WTC11 (cell line): ENCODE results near the gene PDE8A. TPM values are rescaled to one million over a fixed set of nuclear protein-coding genes. Genes with fewer than 3 reads are reported as not detected.

Source experiments
- ATAC-seq: fragments of 200-7000 bp; cut with Tn5 transposase; 2 replicates; pipeline ENCODE4 v1.10.0; 2021; ENCODE audit warnings: mild to moderate bottlenecking, moderate library complexity
- CTCF ChIA-PET: fragments of 300-600 bp; sonication (Branson Sonifier 250); formaldehyde crosslinking; loops from one replicate; lab custom pipeline; 2021; ENCODE audit warnings: antibody characterized with exemption; lab: Charles Lee
- POLR2A ChIA-PET: fragments of 350-600 bp; sonication (Branson Sonifier 250); formaldehyde crosslinking; loops from one replicate; lab custom pipeline; 2021; ENCODE audit warnings: antibody characterized with exemption; lab: Charles Lee
- DNase-seq: peaks from one replicate; pipeline ENCODE4 v3.0.0; 2021; ENCODE audit warnings: low spot score
- H3K27ac Mint-ChIP-seq: 2 replicates; pipeline ENCODE4 v1.8.0; 2021; ENCODE audit warnings: mixed read lengths
- H3K27me3 Mint-ChIP-seq: 2 replicates; pipeline ENCODE4 v1.8.0; 2021; ENCODE audit warnings: low read depth, mild to moderate bottlenecking, moderate library complexity, mixed read lengths
- H3K36me3 Mint-ChIP-seq: 2 replicates; pipeline ENCODE4 v1.8.0; 2021; ENCODE audit warnings: mixed read lengths
- H3K4me1 Mint-ChIP-seq: 2 replicates; pipeline ENCODE4 v1.8.0; 2022; ENCODE audit warnings: mixed read lengths
- H3K4me3 Mint-ChIP-seq: 2 replicates; pipeline ENCODE4 v1.8.0; 2021; ENCODE audit warnings: mild to moderate bottlenecking, moderate library complexity, mixed read lengths
- H3K9me3 Mint-ChIP-seq: 2 replicates; pipeline ENCODE4 v1.8.0; 2021; ENCODE audit warnings: mixed read lengths
- AFF4 ChIP-seq: sonication (generic); formaldehyde crosslinking; IDR thresholded peaks from 2 replicates; pipeline ENCODE4 v1.8.1; 2023; ENCODE audit warnings: mild to moderate bottlenecking, missing genetic modification reagents, borderline replicate concordance
- ATF3 ChIP-seq: sonication (generic); formaldehyde crosslinking; conservative IDR thresholded peaks from 2 replicates; pipeline ENCODE4 v1.8.1; 2022; ENCODE audit warnings: mild to moderate bottlenecking, missing genetic modification reagents
- CBFB ChIP-seq: sonication (generic); formaldehyde crosslinking; IDR thresholded peaks from 2 replicates; pipeline ENCODE4 v1.8.1; 2022; ENCODE audit warnings: mild to moderate bottlenecking, low read depth, missing genetic modification reagents
- CREB1 ChIP-seq: sonication (generic); formaldehyde crosslinking; IDR thresholded peaks from 2 replicates; pipeline ENCODE4 v1.8.0; 2023; ENCODE audit warnings: mild to moderate bottlenecking, missing genetic modification reagents
- CTCF ChIP-seq: fragments of 200-600 bp; IDR thresholded peaks from 2 replicates; pipeline ENCODE4 v1.8.0; 2022; ENCODE audit warnings: antibody characterized with exemption
- EMX1 ChIP-seq: fragments of 250-450 bp; sonication (Bioruptor Pico); IDR thresholded peaks from 2 replicates; pipeline ENCODE4 v1.8.0; 2021; ENCODE audit warnings: mild to moderate bottlenecking
- FOXP1 ChIP-seq: sonication (generic); formaldehyde crosslinking; IDR thresholded peaks from 2 replicates; pipeline ENCODE4 v1.8.0; 2022; ENCODE audit warnings: missing genetic modification reagents, mild to moderate bottlenecking, moderate library complexity, borderline replicate concordance
- GABPB1 ChIP-seq: sonication (generic); formaldehyde crosslinking; IDR thresholded peaks from 2 replicates; pipeline ENCODE4 v1.8.1; 2023; ENCODE audit warnings: mild to moderate bottlenecking, missing genetic modification reagents
- HMGA2 ChIP-seq: fragments of 250-450 bp; sonication (Bioruptor Pico); IDR thresholded peaks from 2 replicates; pipeline ENCODE4 v1.4.0; 2021; ENCODE audit warnings: mild to moderate bottlenecking, moderate library complexity
- MLX ChIP-seq: sonication (generic); formaldehyde crosslinking; IDR thresholded peaks from 2 replicates; pipeline ENCODE4 v1.8.1; 2023; ENCODE audit warnings: mild to moderate bottlenecking, missing genetic modification reagents, moderate library complexity
- MXD4 ChIP-seq: fragments of 250-450 bp; sonication (Bioruptor Pico); IDR thresholded peaks from 2 replicates; pipeline ENCODE4 v1.8.0; 2021; ENCODE audit warnings: mild to moderate bottlenecking, moderate library complexity, borderline replicate concordance
- MYBL2 ChIP-seq: sonication (generic); formaldehyde crosslinking; IDR thresholded peaks from 2 replicates; pipeline ENCODE4 v1.8.1; 2023; ENCODE audit warnings: mild to moderate bottlenecking, moderate library complexity, missing genetic modification reagents
- NFATC4 ChIP-seq: fragments of 250-450 bp; sonication (Bioruptor Pico); IDR thresholded peaks from 2 replicates; pipeline ENCODE4 v1.9.0; 2021; ENCODE audit warnings: mild to moderate bottlenecking
- PRDM15 ChIP-seq: sonication (generic); formaldehyde crosslinking; IDR thresholded peaks from 2 replicates; pipeline ENCODE4 v1.8.0; 2022; ENCODE audit warnings: missing genetic modification reagents
- RORB ChIP-seq: fragments of 250-450 bp; sonication (Bioruptor Pico); IDR thresholded peaks from 2 replicates; pipeline ENCODE4 v1.9.0; 2021; ENCODE audit warnings: mild to moderate bottlenecking
- SMAD4 ChIP-seq: sonication (generic); formaldehyde crosslinking; IDR thresholded peaks from 2 replicates; pipeline ENCODE4 v1.8.0; 2022; ENCODE audit warnings: mild to moderate bottlenecking, missing genetic modification reagents
- ZNF281 ChIP-seq: sonication (generic); formaldehyde crosslinking; IDR thresholded peaks from 2 replicates; pipeline ENCODE4 v1.8.0; 2023; ENCODE audit warnings: mild to moderate bottlenecking, missing genetic modification reagents
- ZNF317 ChIP-seq: sonication (generic); formaldehyde crosslinking; IDR thresholded peaks from 2 replicates; pipeline ENCODE4 v1.8.1; 2023; ENCODE audit warnings: low read depth, mild to moderate bottlenecking, moderate library complexity, missing genetic modification reagents, borderline replicate concordance
- ZSCAN18 ChIP-seq: fragments of 250-450 bp; sonication (Bioruptor Pico); IDR thresholded peaks from 2 replicates; pipeline ENCODE4 v2.1.2; 2022; ENCODE audit warnings: mild to moderate bottlenecking, moderate library complexity
- total RNA-seq: library from RNA; stranded (reverse); gene quantifications from 3 replicates; pipeline ENCODE4 v1.2.3, GENCODE V29; 2021

Gene PDE8A
- total RNA-seq, 1 experiment from 2014 or later, result 13.9 TPM

- ATAC-seq (no peak), DNase-seq (no peak)
- H3K4me1 Mint-ChIP-seq, result no peaks in the 10 kb centered on the region
- H3K27me3 Mint-ChIP-seq, result no peaks in the 10 kb centered on the region
- POLR2A ChIA-PET, result no interaction called here
- 0 out of 2 replicates have a peak, but pooled peaks cover 4% of the 10 kb centered on the region for H3K9me3 Mint-ChIP-seq
- H3K4me3 Mint-ChIP-seq, result no peak overlapping the region
- TF ChIP-seq AFF4 (no peak), RORB (CRISPR knock-in tag) (no peak), MLX (no peak)
- H3K27ac Mint-ChIP-seq, result no peak overlapping the region
- CTCF ChIA-PET, result interaction anchor here (0.6 to 2.6 kb wide), 3 partner anchors 12 to 913 kb away, joined by 3 to 9 read pairs (median 7); no protein-coding TSS in a partner anchor
- no peaks in the 10 kb centered on the region for H3K36me3 Mint-ChIP-seq
These were observed 41.3 kb upstream of the PDE8A start for GRCh38 chr15:84940399-84940798.

GRCh38 chr15:84942456-84942855 is 39.2 kb upstream of the PDE8A start:
- Mint-ChIP-seq H3K9me3 (0 out of 2 replicates have a peak, but pooled peaks cover 4% of the 10 kb centered on the region), H3K36me3 (no peaks in the 10 kb centered on the region)

More at GRCh38 chr15:84942456-84942855, 39.2 kb upstream of the PDE8A start:
- DNase-seq, result no peak
- CTCF ChIA-PET, result interaction anchor here (2.6 kb wide), 1 partner anchor 14 kb away, joined by 9 read pairs; no protein-coding TSS in a partner anchor
- Mint-ChIP-seq H3K4me1 (no peaks in the 10 kb centered on the region), H3K27ac (no peak overlapping the region), H3K27me3 (no peaks in the 10 kb centered on the region), H3K4me3 (no peak overlapping the region)
- no peak for ATAC-seq
- TF ChIP-seq MXD4 (no peak), HMGA2 (CRISPR knock-in tag) (no peak), GABPB1 (CRISPR knock-in tag) (no peak), CTCF (no peak), SMAD4 (CRISPR knock-in tag) (no peak), MLX (no peak), CBFB (CRISPR knock-in tag) (no peak), FOXP1 (no peak), EMX1 (CRISPR knock-in tag) (no peak), CREB1 (CRISPR knock-in tag) (no peak), ZNF281 (no peak), ZSCAN18 (no peak), ZNF317 (no peak), PRDM15 (CRISPR knock-in tag) (no peak), ATF3 (no peak), MYBL2 (no peak), NFATC4 (CRISPR knock-in tag) (no peak), RORB (CRISPR knock-in tag) (no peak)
- TF ChIP-seq, all 79 proteins: peak for 0
- POLR2A ChIA-PET, result no interaction called here
